GM18858 (cell line): Measurements from ENCODE around the gene SNX8.
A peak's percentile ranks its signal among the peaks of the same experiment; 100 is the strongest.
"Not testable (repeated sequence)": the region's sequence is repeated elsewhere in the genome, so short reads cannot be mapped to it uniquely, and the experiment has no call there.

Experiments
- ATAC-seq: cut with Tn5 transposase; IDR thresholded peaks from one replicate; pipeline ENCODE4 v1.9.1; 2021; ENCODE audit not compliant: unreplicated experiment

The SNX8 gene

DNA sequence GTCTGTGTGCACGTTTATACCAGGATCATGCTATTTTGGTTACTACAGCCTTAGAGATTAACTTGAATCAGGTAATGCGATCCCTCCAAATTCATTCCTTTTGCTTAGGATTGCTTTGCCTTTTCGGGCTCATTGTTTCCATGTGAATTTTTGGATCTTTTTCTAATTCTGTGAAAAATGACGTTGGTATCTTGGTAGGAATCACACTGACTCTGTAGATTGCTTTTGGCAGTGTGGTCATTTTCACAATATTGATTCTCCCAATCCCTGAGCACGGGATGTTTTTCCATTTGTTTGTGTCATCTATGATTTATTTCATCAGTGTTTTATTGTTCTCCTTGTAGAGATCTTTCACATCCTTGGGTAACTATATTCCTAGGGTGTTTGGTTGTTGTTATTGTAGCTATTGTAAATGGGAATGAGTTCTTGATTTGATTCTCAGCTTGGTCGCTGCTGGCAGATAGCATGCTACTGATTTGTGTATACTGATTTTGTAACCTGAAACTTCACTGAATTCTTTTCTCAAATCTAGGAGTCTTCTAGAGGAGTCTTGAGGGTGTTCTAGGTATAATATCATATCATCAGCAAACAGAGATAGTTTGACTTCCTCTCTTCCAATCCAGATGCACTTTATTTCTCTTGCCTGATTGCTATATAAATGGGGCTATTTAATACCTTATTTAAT is 18.2 kb downstream of the SNX8 start:
- ATAC-seq: no peak

GRCh38 chr7:2290877-2291276 is 23.4 kb downstream of the SNX8 start:
- ATAC-seq: no peak

- ATAC-seq: no peak
Observed at GRCh38 chr7:2289621-2290020, 24.6 kb downstream of the SNX8 start.

GRCh38 chr7:2289111-2289586 is 25.1 kb downstream of the SNX8 start:
- no peak for ATAC-seq

DNA sequence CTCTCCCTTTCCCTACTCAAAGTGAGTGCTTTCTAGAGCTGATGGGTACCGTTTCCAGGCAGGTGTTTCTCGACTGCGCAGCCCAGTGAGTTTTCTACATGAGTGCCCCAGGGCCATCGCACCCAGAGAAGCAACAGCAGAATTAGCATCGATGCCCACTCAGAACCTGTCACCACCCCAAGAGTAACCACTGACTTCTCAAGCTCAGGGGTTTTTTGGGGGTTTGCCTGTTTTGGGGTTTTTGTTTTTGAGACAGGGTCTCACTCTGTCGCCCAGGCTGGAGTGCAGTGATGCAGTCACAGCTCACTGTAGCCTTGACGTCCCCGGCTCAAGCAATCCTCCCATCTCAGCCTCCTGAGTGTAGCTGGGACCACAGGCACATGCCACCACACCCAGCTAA is 25.7 kb downstream of the SNX8 start:
- ATAC-seq: peak; percentile 52

- no peak for ATAC-seq
Observed at GRCh38 chr7:2287745-2288144, 26.5 kb downstream of the SNX8 start.

GRCh38 chr7:2283074-2283473 is 31.2 kb downstream of the SNX8 start:
- no peak for ATAC-seq

DNA sequence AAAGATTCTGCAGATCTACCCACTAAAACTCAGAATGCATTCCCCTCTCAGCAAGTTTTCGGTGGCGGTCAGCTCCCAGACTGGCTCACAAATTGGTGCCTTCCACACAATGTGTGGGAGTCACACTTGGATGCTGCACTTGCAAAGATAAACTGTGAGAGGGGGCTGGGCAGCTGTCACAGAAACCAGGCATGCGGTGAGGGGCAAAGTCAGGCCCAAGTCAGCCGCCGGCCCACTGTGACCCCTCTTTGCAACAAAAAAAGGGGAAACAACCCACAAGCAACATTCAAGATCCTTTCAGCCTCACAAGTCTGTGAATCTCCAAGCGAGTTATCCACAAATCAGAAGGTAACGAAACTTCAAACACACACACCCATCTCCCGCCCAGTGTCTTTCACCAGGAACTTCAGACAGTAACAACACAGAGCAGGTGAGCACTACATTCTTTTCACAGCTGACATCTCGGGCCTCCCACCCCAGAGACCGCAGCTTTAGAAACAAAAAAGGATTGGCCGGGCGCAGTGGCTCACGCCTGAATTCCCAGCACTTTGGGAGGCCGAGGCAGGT is 32.0 kb downstream of the SNX8 start:
- ATAC-seq: no peak

GRCh38 chr7:2281541-2281940 is 32.7 kb downstream of the SNX8 start:
- no peak for ATAC-seq

GRCh38 chr7:2280424-2280823 is 33.8 kb downstream of the SNX8 start:
- no peak for ATAC-seq

DNA sequence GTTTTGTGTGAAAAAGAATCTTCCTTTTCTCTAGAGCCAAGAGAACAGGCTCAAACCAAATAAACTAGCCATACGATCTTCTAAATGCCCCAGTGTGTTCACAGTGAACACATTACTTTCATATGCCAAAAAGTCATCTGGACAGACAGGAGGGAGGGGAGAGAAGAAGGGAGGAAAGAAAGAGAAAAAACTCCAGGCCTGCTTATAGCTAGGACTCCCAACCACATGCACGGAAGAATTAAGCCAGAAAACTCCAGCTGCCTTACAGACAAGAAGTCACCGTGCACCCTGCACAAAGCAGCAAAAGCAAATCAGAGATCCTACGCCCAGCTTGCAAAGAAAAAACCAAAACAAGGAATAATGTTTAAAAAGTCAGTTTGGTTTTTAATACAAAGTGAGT is 34.3 kb downstream of the SNX8 start:
- no peak for ATAC-seq

DNA sequence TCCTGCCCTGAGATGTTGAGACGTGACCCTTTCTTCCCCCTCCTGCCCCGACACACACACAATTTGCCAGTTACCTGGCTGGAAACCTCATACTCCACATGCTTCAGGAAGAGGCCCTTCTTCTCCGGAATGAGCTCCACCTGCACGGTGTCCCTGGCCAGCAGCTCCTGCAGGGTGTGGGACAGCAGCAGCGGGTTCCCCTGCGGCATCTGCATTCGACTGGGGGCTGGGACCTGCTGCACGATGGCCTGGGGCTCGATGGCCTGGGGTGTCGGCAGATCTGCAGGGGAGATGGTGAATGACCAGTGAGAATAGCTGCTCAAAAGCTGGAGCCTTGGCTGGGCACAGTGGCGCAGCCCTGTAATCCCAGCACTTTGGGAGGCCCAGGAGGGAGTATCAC is 36.2 kb downstream of the SNX8 start:
- ATAC-seq: no peak

DNA sequence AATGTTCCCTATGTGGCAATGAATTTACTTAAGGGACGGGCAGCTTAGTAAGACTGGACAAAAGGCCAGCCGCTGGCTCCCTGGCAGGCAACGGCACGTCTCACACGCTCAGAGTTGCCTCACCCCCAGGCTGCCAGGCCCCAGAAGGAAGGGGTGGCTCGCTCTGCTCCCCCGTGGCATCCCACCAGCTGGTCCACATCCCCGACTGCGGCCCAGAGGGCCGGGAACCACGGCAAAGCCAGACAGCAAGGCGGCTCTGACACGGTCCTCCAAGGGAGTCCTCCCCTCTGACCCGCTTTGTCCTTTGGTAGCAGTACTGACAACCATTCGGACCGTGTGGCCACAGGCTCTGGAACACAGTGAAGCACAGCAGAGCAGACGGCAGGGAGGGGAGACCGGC is 38.1 kb downstream of the SNX8 start:
- no peak for ATAC-seq

DNA sequence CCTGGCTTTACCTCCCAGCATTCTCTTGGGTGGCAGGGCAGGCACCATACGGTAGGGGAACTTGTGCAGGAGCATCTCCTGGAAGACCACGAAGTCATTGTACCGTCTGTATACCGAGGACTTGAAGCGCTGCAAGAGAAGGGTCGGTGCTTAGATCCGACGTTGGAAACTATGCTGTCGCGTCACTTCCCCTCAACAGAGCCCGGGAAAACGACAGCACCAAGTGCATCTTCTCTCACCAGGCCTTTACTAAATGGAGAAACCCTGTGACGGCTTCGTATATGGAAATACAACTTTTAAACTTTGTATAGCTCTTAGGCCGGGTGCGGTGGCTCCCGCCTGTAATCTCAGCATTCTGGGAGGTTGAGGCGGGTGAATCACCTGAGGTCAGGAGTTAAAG is 39.1 kb downstream of the SNX8 start:
- ATAC-seq: no peak

GRCh38 chr7:2274666-2275065 is 39.6 kb downstream of the SNX8 start:
- no peak for ATAC-seq

DNA sequence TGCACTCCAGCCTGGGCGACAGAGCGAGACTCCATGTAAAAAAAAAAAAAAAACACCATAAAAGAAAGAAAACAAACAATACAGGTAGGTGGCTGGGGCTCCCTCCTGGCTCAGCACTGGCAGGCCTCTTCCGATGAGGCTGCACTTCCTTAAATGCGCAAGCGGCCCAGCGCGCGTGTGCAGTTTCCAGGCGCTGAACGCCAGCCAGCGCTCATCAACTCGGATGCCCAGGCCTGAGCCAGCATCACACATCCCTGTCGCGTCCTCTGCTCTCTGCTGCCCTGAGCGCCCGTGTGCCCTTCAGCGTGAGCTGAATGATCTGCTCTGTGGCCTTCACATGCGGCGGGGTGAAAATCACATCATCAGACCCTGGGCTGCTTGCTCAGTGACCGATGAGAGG is 40.4 kb downstream of the SNX8 start:
- ATAC-seq: no peak

- ATAC-seq: no peak
Observed at GRCh38 chr7:2272031-2272430, 42.2 kb downstream of the SNX8 start.

DNA sequence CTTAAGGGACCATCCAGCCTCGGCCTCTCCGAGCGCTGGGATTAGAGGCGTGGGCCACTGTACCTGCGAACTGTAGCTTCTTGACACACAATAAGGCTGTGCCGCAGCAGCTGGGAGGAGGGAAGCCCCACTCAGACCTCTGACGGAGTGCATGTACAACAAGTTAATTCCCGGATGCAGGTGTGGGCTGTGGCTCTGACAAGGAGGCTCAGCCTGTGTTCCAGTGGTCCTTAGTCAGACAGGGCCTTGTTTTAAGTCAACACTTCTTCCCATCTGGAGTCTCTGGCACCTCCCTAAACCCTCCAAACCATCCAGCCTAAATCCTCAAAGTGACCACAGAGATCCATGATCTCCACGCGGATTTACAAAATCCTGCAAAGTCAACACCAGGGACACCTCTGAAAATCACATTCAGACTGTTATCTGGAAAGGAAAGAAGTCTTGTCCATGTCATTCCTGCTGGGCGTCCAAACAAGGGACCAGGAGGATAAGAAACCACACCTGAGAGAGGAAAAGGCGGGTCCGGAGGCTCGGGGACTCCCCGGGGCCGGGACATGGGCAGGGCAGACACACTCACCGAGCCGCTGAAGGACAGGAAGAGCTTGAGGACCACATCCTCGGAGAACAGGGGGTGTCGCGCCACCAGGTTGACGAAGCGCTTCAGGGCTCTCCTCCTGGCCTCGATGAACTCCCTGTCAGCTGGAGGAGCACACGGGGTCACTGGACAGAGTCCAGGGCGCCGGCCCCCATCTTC is 42.8 kb downstream of the SNX8 start:
- no peak for ATAC-seq

DNA sequence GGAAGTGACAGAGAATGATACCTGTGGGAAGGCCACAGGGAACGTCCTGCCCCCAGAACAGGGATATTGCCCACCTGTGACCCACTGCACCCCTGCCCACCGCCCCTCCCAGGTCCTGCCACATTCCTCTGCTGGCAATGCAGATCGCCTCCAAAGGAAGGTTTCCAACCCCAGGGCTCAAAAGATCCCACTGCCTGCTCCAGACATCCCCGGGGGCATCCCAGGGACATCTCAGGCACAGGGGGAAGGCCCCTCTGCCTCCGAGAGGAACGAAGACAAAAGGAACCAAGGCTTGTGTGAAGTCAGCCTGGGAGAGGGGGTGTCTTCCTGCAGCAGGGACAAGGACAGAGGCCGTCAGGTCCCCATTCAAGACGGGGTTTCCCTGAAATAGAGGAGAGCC is 43.7 kb downstream of the SNX8 start:
- ATAC-seq: no peak

GRCh38 chr7:2269991-2270460 is 44.2 kb downstream of the SNX8 start:
- no peak for ATAC-seq

GRCh38 chr7:2269089-2269990 is 44.9 kb downstream of the SNX8 start:
- ATAC-seq: not testable (repeated sequence)
